Measurements from ENCODE around the gene CAPRIN2. TPM values are rescaled to one million over a fixed set of nuclear protein-coding genes. Genes with fewer than 3 reads are reported as not detected.

The CAPRIN2 gene
- total RNA-seq, 6 experiments from 2014 or later: 5.7 to 11.5 (median 8.5) TPM

DNA sequence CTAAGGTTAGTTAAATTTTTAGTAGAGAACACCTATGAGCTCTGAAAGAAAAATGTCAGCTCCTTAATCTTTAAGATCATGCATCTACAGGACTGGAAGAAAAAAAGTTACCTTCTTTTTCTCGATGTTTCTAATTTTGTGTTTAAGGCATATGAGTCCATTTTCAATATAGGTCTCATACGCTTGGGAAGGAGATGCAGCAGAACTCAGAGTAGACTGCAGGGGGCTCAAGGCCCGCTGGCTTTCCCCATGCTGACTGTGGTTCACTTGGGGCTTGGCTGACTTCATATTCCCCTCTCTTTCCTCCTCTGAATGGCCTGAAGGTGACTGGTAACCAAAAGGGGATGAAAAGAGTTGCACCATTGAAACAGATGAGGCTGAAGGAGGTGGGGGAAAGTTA lies 1.5 kb downstream of the CAPRIN2 start:
- ATAC-seq: no peak
- no peak for DNase-seq
- WGBS (ENCODE audit: insufficient coverage, low coverage, low lambda C conversion rate, missing lambda C conversion rate): 72% methylated on average over 3 of the region's 3 CpGs
- TF ChIP-seq POLR2A (IDR thresholded peaks at IDR 0.05): no peak
- TF ChIP-seq, protein P1, sequence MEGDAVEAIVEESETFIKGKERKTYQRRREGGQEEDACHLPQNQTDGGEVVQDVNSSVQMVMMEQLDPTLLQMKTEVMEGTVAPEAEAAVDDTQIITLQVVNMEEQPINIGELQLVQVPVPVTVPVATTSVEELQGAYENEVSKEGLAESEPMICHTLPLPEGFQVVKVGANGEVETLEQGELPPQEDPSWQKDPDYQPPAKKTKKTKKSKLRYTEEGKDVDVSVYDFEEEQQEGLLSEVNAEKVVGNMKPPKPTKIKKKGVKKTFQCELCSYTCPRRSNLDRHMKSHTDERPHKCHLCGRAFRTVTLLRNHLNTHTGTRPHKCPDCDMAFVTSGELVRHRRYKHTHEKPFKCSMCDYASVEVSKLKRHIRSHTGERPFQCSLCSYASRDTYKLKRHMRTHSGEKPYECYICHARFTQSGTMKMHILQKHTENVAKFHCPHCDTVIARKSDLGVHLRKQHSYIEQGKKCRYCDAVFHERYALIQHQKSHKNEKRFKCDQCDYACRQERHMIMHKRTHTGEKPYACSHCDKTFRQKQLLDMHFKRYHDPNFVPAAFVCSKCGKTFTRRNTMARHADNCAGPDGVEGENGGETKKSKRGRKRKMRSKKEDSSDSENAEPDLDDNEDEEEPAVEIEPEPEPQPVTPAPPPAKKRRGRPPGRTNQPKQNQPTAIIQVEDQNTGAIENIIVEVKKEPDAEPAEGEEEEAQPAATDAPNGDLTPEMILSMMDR (IDR thresholded peaks at IDR 0.05): no peak
- H3K9me3 ChIP-seq: no peaks in the 10 kb centered on the region
- no peak overlapping the region for H3K4me3 ChIP-seq
- no peak overlapping the region for H3K27ac ChIP-seq
- no peaks in the 10 kb centered on the region for H3K36me3 ChIP-seq
- no peaks in the 10 kb centered on the region for H3K4me1 ChIP-seq
- H3K27me3 ChIP-seq: no peaks in the 10 kb centered on the region
- intact Hi-C loops (cut with DNase I): no loop called here

DNA sequence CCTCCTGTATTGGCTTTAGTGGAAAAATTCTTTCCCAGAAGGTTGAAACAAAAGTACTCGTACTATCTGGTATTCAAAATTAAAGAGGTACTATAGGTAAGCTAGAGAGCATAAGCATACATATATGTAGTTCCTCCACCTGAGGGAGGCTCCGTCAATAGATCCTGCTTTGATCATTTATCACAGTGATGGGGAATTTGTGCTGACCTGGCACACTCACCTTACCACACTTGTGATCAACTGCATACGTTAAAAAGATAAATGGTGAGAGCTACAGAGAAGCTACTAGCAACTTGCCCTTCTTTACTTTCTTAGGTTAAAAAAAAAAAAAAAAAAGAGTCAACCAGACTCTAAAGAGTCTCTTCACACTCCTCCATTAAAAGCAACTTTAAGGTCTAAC lies 2.5 kb downstream of the CAPRIN2 start:
- H3K4me3 ChIP-seq: no peak overlapping the region
- H3K27ac ChIP-seq: no peak overlapping the region
- ATAC-seq: no peak
- 74% methylated on average over 3 of the region's 3 CpGs for WGBS (ENCODE audit: insufficient coverage, low coverage, low lambda C conversion rate, missing lambda C conversion rate)
- DNase-seq: no peak
- no peaks in the 10 kb centered on the region for H3K36me3 ChIP-seq
- no peaks in the 10 kb centered on the region for H3K27me3 ChIP-seq
- intact Hi-C loops (cut with DNase I): no loop called here
- TF ChIP-seq POLR2A (IDR thresholded peaks at IDR 0.05): no peak
- TF ChIP-seq, protein P1 (IDR thresholded peaks at IDR 0.05): no peak
- H3K9me3 ChIP-seq: no peaks in the 10 kb centered on the region
- H3K4me1 ChIP-seq: no peaks in the 10 kb centered on the region

DNA sequence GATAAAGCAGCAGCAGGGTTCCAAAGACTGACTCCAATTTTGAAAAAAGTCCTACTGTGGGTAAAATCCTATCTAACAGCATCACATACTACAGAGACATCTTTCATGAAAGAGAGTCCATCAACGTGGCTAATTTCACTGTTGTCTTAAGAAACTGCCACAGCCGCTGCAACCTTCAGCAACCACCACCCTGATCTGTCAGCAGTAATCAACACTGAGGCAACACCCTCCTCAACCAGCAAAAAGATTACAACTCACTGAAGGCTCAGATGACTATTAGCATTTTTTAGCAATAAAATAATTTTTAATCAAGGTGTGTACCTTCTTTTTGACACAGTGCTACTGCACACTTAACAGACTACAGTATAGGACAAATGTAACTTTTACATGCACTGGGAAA lies 6.6 kb downstream of the CAPRIN2 start:
- H3K36me3 ChIP-seq: peaks cover 0 to 2% (median 0%) of the 10 kb centered on the region in 4 donors
- TF ChIP-seq POLR2A (IDR thresholded peaks at IDR 0.05): no peak
- TF ChIP-seq, protein P1 (IDR thresholded peaks at IDR 0.05): no peak
- H3K4me1 ChIP-seq: no peaks in the 10 kb centered on the region
- H3K4me3 ChIP-seq: no peak overlapping the region
- 80% methylated on average over 2 of the region's 2 CpGs for WGBS (ENCODE audit: insufficient coverage, low coverage, low lambda C conversion rate, missing lambda C conversion rate)
- intact Hi-C loops (cut with DNase I): no loop called here
- DNase-seq (no peak), ATAC-seq (no peak)
- H3K9me3 ChIP-seq: no peaks in the 10 kb centered on the region
- no peak overlapping the region for H3K27ac ChIP-seq
- H3K27me3 ChIP-seq: no peaks in the 10 kb centered on the region

DNA sequence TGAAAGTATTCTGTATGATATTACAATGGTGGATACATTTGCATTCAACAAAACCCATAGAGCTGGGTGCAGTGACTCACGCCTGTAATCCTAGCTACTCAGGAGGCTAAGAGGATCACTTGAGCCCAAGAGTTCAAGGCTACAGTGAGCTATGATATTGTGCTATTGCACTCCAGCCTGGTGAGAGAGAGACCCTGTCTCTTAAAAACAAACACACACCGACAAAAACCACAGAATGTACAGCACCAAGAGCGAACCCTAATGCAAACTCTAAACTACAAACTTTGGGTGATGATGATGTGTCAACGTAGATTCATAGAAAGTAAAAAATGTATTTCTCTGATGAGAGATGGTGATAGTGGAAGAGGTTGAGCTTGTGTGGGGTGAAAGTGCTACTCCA lies 8.6 kb downstream of the CAPRIN2 start:
- H3K27ac ChIP-seq: no peak overlapping the region
- H3K4me1 ChIP-seq: no peaks in the 10 kb centered on the region
- H3K36me3 ChIP-seq: peaks cover 0 to 2% (median 0%) of the 10 kb centered on the region in 4 donors
- intact Hi-C loops (cut with DNase I): no loop called here
- no peak overlapping the region for H3K4me3 ChIP-seq
- DNase-seq: no peak
- WGBS (ENCODE audit: insufficient coverage, low coverage, low lambda C conversion rate, missing lambda C conversion rate): 93% methylated on average over 4 of the region's 4 CpGs
- no peak for ATAC-seq
- H3K27me3 ChIP-seq: no peaks in the 10 kb centered on the region
- no peaks in the 10 kb centered on the region for H3K9me3 ChIP-seq
- TF ChIP-seq POLR2A (IDR thresholded peaks at IDR 0.05): no peak
- TF ChIP-seq, protein P1 (IDR thresholded peaks at IDR 0.05): no peak

DNA sequence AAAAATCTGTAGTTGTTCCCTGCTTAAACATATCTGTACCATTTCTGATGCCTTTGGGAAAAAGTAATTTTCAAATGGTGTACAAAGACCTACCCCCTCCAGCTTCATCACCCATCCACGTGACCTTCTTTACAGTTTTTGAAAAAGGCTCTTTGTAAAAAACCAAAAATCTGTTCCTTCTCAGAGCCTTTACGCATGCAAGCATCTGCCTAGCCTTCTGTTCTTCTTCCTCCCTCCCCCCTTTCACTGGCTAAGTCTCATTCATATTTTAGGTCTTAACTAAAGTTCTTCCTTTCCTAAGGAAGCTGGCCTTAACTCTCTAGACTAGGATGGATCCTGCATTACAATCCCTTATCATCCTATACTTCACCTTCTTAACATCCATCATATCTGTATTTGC lies 10.4 kb downstream of the CAPRIN2 start:
- no peak for ATAC-seq

More for the DNA sequence above, 10.4 kb downstream of the CAPRIN2 start:
- no peaks in the 10 kb centered on the region for H3K4me1 ChIP-seq
- H3K27ac ChIP-seq: no peak overlapping the region
- TF ChIP-seq, protein P1 (IDR thresholded peaks at IDR 0.05): no peak
- TF ChIP-seq POLR2A (IDR thresholded peaks at IDR 0.05): no peak
- peaks cover 0 to 4% (median 0%) of the 10 kb centered on the region in 4 donors for H3K36me3 ChIP-seq
- H3K27me3 ChIP-seq: no peaks in the 10 kb centered on the region
- 86% methylated on average over 2 of the region's 2 CpGs for WGBS (ENCODE audit: insufficient coverage, low coverage, low lambda C conversion rate, missing lambda C conversion rate)
- H3K9me3 ChIP-seq: no peaks in the 10 kb centered on the region
- no peak overlapping the region for H3K4me3 ChIP-seq
- intact Hi-C loops (cut with DNase I): no loop called here
- DNase-seq: no peak
